ENCODE data around the gene QSOX2.

QSOX2 gene

DNA sequence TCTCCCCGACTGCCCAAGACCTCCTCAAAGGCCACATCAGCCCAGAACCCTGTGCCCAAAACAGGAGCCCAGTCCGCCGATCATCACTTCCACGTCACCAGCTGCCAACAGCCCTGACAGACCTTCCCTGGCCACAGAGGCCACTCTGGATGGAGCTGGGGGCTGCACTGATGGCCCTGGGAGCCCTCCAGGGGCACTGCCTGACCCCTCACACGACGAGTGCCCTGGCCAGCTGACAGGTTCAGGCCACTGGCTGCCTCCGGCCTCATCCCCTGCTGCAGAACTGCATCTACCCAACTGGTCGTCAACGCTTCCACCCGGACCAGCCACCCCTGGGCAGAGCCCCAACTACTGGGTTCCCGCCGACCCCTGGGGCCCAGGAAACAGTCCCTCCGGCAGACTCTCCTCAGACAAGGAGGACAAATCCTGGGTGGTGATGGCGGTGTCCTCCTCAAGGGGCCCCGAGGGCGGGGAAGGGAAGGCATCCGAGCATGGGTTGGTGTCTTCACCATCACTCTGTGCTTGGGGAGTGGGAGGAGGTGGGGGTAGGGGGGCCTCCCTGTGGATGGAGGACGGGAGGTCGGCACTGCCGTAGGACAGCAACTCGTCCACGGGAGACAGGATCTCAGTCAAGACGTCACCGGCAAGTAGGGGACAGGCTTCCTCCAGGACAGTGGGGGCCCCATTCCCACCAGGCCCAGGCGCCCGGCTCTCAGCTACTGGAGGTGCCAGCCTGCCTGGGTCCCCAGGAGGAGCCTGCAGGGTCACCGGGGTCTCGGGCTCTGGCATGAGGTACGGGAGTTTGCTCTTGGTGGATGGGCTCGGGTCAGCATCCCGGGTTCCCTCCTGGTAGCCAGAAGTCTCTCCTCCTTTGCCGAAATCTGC, 7.9 kb upstream of the QSOX2 start:
- H3K4me3 ChIP-seq (ENCODE audit: low read depth, low read length), result no peak overlapping the region
- TF ChIP-seq, protein P1, sequence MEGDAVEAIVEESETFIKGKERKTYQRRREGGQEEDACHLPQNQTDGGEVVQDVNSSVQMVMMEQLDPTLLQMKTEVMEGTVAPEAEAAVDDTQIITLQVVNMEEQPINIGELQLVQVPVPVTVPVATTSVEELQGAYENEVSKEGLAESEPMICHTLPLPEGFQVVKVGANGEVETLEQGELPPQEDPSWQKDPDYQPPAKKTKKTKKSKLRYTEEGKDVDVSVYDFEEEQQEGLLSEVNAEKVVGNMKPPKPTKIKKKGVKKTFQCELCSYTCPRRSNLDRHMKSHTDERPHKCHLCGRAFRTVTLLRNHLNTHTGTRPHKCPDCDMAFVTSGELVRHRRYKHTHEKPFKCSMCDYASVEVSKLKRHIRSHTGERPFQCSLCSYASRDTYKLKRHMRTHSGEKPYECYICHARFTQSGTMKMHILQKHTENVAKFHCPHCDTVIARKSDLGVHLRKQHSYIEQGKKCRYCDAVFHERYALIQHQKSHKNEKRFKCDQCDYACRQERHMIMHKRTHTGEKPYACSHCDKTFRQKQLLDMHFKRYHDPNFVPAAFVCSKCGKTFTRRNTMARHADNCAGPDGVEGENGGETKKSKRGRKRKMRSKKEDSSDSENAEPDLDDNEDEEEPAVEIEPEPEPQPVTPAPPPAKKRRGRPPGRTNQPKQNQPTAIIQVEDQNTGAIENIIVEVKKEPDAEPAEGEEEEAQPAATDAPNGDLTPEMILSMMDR (IDR thresholded peaks at IDR 0.05; ENCODE audit: control insufficient read depth, extremely low read depth, insufficient read depth), result no peak
- DNase-seq (ENCODE audit: low read depth), result no peak

DNA sequence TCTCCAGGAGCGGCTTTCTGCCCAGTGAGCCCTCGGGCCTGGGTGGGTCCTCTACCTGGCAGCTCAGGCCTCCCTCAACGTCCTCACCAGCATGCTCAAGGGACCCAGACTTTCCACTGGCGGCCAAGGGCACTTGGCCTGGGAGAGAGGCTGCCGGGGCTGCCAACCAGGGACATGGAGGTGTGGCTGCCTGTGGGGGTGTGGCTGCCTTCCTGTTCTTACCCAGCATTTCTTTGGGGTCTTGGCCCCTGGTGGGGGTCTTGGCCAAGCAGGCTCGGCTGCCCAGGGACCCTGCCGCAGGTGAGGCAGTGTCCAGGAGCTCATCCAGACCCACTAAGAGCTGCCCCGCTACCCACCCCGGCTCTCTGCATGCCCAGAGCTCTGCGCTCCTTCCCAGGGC, 7.2 kb upstream of the QSOX2 start:
- no peak overlapping the region for H3K4me3 ChIP-seq (ENCODE audit: low read depth, low read length)
- no peak for DNase-seq (ENCODE audit: low read depth)
- TF ChIP-seq, protein P1 (IDR thresholded peaks at IDR 0.05; ENCODE audit: control insufficient read depth, extremely low read depth, insufficient read depth), result no peak

DNA sequence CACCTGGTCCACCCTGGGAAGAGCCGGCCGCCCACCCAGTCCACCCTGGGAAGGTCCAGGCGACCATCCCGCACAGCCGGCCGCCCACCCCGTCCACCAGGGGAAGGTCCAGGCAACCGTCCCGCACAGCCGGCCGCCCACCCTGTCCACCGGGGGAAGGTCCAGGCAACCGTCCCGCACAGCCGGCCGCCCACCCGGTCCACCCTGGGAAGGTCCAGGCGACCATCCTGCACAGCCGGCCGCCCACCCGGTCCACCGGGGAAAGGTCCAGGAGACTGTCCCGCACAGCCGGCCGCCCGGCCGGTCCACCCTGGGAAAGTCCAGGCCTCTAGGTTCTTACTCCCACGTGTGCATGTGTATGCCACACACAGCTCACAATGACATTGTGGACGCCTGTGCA, 6.7 kb upstream of the QSOX2 start:
- TF ChIP-seq, protein P1 (IDR thresholded peaks at IDR 0.05; ENCODE audit: control insufficient read depth, extremely low read depth, insufficient read depth), result no peak
- no peak for DNase-seq (ENCODE audit: low read depth)
- no peak overlapping the region for H3K4me3 ChIP-seq (ENCODE audit: low read depth, low read length)

DNA sequence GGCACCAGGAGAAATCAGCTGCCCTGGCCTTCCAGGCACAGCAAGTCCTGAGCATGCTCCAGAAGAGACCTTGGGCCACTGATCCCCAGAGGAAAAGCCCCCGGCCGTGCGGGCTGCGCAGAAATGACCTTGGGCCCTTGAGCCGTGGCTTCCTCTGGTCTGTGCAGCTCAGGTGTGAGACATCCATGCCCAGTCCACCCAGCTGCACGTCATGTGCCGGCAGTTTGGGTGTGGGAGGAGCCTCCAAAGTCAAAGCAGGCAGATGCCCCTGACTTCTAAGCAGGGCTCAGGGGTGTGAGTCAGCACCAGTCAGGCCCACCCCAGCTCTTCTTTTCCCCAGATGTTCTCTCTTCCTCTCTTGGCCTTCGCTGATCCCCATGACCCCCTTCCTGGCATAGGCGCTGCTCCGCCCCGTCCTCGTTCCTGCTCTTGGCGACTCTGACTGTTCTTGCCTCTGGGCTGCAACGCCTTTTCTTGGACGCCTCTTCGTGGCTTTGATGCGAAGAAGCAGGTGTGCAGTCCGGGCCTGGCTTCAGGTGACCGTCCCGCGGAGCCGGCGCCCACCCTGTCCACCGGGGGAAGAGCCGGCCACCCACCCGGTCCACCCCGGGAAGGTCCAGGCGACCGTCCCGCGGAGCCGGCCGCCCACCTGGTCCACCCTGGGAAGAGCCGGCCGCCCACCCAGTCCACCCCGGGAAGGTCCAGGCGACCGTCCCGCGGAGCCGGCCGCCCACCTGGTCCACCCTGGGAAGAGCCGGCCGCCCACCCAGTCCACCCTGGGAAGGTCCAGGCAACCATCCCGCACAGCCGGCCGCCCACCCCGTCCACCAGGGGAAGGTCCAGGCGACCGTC, 5.9 kb upstream of the QSOX2 start:
- TF ChIP-seq, protein P1 (IDR thresholded peaks at IDR 0.05; ENCODE audit: control insufficient read depth, extremely low read depth, insufficient read depth), result no peak
- DNase-seq (ENCODE audit: low read depth), result no peak

DNA sequence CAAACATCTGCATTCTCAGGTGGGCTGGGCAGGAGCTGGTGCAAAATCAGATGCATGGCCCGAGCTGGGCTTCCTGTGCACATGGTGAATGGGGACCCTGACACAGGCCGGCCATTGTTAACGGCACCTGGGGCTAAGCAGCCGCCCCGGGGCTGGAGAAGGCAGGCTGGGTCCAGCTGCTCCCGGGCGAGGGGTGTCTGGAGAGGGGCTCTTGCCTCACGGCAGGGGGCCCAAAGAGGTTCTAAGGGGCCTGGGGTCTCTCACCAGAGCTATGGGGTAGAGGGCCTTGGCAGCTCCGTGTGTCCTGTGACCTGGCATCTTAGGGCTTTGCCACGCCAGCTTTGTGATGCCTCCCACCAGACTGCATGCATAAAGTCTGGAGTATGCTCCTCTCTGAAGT, 5.1 kb upstream of the QSOX2 start:
- TF ChIP-seq, protein P1 (IDR thresholded peaks at IDR 0.05; ENCODE audit: control insufficient read depth, extremely low read depth, insufficient read depth), result no peak
- no peak for DNase-seq (ENCODE audit: low read depth)
- no peak overlapping the region for H3K4me3 ChIP-seq (ENCODE audit: low read depth, low read length)

More for the DNA sequence above, 5.9 kb upstream of the QSOX2 start:
- H3K4me3 ChIP-seq (ENCODE audit: low read depth, low read length), result no peak overlapping the region

DNA sequence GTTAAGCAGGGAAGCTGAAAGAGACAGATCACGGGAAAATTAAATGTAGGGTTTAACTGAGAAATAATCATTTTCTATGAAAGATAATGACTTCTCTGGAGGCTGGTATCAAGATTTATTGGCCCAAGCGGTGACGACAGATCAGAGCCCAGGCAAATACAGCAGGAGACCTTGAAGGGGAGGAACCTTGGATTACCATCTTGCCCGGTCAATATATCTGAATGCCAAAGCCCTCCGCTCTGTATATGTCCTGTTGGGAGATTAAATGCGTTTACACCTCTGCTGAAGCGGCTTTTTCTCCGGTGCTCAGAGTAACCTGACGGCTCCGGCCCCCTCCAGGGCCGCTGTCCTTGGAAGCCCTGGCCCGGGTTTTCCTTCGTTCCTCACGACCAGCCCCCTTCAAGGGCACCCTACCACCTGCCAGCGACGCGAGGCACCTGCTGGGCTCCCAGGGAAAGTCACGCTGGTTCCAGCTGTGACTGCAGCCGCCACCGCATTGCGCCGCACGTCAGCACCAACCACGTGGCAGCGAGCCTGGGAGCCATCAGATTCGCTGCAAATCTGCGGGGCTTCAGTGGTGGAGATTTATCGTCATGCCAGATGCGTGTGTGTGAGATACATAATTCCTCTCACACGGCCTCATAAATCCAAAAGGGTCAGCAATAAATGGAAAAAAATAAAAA, 4.4 kb upstream of the QSOX2 start:
- H3K4me3 ChIP-seq (ENCODE audit: low read depth, low read length), result no peak overlapping the region
- TF ChIP-seq, protein P1 (IDR thresholded peaks at IDR 0.05; ENCODE audit: control insufficient read depth, extremely low read depth, insufficient read depth), result no peak
- DNase-seq (ENCODE audit: low read depth), result no peak
